ENCODE results near the gene HS3ST2.

DNA sequence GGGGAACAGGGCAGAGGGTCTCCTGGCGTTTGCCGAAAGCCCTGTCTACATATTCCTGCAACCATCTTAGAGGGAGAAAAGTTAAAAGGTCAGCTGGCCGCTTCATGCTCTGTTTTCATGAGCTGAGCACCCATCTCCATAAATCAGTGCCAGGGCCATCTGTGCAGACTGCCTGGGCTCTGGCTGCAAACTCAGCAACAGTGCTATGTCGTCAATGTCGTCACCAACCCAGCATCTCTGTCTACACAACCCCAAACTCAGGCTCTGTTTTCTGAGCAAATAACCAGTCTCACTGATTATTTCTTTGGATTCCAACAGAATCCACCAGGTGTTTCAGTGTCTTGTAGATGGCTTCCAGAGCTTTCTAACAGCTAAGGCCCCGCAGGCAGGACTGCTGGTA, 65.0 kb downstream of the HS3ST2 start:
- TF ChIP-seq, protein P1, sequence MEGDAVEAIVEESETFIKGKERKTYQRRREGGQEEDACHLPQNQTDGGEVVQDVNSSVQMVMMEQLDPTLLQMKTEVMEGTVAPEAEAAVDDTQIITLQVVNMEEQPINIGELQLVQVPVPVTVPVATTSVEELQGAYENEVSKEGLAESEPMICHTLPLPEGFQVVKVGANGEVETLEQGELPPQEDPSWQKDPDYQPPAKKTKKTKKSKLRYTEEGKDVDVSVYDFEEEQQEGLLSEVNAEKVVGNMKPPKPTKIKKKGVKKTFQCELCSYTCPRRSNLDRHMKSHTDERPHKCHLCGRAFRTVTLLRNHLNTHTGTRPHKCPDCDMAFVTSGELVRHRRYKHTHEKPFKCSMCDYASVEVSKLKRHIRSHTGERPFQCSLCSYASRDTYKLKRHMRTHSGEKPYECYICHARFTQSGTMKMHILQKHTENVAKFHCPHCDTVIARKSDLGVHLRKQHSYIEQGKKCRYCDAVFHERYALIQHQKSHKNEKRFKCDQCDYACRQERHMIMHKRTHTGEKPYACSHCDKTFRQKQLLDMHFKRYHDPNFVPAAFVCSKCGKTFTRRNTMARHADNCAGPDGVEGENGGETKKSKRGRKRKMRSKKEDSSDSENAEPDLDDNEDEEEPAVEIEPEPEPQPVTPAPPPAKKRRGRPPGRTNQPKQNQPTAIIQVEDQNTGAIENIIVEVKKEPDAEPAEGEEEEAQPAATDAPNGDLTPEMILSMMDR (IDR thresholded peaks at IDR 0.05), result no peak
- TF ChIP-seq POLR2A (IDR thresholded peaks at IDR 0.05) (no peak), EP300 (IDR thresholded peaks at IDR 0.05) (no peak)

Data from tibial nerve (tissue), 4 donors.